HG03066 (cell line): Measurements from ENCODE around the gene RRP15.

Source experiments
- ATAC-seq: cut with Tn5 transposase; IDR thresholded peaks from one replicate; pipeline ENCODE4 v1.9.1; 2021; ENCODE audit warnings: low read depth; ENCODE audit not compliant: unreplicated experiment

The RRP15 gene

DNA sequence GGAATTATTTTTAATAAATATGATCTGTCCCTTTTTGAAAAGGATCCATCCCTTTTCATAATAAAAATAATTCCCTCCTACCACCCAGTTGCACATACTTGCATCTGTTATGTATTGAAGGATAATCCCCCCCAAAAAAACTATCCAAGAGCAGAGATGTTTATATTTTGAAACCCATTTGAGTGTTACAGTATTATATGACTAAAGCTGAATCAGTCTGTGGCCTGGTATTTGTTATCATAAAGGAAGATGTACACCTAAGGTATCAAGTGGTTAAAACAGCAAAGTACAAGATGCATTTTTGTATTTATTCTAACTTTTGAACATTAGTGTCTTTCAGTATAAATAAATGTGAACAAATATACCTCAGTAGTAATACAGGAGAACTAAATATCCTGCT, 47.3 kb downstream of the RRP15 start:
- no peak for ATAC-seq

DNA sequence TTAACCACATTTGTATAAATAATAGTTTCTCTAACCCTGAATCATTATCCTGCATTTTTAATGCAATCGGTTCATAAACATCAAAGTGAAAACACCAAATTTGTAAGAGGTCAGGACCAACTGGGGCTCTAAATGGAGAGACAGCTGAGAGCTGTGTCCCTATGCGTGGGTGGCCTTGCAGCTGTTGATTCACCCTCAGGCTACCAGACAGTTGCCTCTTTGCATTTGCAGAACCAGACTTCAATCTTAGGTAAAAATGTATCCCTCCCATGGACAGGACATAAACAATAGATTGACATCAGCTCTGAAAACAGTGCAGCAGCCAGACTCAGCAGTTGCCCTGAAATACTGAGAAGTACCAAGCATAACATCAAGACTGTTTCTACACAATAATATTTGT, 51.2 kb downstream of the RRP15 start:
- no peak for ATAC-seq

DNA sequence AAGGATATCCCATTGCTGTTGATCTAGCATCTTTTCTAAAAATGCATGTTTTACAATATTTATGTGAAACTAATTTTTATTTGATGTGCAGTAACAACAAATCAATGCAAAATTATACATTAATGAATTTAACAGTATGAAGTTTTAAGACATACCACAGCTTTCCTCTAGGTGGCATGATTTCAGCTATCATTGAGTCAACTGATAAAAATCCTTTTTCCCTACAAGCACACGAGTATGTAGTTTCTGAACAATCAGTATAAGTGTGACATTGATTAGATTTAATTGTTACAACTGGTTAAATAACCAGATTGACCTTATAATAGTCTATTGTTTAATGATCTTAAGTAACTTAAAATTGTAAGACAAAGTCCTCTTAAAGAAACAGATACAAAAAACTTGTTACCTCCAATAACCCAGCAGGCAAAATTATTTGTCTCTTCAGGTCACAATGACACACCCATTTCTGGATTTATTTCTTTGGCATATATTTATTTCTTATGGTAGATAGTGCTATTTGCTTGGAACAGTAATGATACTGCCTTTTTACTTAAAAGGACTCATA, 54.3 kb downstream of the RRP15 start:
- peak; percentile 76 for ATAC-seq

DNA sequence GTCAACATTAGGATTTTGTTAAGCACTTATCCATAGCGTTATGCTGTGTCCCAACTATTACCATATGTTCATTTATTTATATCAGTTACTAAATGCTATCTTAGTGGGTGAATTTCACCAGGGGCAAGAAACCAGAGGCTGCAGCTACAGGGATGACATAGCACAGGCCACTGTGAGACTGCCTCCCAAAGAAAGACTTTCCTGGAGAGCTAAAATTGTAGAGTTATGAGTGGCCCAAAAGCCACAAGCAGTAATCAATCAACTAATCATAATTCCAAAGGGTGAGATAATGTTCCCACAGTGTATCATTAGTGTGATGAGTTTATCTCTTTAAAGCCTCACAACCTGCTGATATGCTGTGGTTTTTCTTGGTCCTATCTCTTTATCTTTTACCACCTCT, 56.2 kb downstream of the RRP15 start:
- ATAC-seq = no peak

DNA sequence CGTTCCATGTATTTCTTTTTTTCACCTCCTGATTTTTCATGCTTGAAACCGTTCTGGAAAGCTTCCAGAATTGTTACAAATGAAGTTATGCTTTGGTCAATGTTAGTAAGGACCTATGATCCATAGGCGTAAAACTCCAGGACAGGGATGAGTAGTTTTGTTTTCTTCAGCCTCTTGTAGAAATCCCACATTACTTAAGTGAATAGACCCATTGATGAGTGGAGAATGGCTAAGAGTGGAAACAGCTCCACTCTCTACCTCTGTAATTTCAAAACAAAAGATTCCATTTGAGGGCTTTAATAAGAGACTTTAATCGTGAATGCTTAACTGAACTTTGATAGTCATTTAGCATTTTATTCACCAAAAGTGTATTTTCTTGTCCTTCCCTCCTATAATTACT, 57.0 kb downstream of the RRP15 start:
- no peak for ATAC-seq

DNA sequence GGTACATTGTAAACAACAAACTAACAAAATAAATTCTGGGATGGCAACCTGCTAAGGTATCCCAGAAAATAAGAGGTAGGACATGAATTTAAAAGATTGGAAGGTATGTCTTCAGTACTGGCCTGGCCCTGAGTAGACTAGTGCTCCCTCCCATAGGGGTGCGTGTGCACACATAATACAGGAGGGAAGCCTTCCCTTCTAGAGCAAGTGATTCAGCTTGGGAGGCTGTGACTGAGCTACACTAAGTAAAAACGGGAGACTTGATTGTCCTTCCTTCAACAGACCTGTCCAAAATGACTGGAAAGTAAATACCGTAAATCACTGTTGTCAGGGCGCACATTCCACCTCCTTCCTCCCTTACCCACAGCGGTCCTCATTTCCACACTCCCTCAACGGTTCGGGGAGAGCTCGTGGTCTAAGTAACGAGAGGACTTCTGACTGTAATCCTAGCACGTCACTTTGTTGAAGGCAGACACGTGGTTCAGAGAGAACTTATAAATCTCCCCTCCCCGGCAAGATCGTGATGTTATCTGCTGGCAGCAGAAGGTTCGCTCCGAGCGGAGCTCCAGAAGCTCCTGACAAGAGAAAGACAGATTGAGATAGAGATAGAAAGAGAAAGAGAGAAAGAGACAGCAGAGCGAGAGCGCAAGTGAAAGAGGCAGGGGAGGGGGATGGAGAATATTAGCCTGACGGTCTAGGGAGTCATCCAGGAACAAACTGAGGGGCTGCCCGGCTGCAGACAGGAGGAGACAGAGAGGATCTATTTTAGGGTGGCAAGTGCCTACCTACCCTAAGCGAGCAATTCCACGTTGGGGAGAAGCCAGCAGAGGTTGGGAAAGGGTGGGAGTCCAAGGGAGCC, 60.0 kb downstream of the RRP15 start, which contains the start of gene TGFB2:
Gene TGFB2 (plus strand): TSS at position 523 of the 859 bp plus-strand sequence. CDS start 1,366 bp downstream, outside the sequence.
- ATAC-seq = peak; percentile 52

DNA sequence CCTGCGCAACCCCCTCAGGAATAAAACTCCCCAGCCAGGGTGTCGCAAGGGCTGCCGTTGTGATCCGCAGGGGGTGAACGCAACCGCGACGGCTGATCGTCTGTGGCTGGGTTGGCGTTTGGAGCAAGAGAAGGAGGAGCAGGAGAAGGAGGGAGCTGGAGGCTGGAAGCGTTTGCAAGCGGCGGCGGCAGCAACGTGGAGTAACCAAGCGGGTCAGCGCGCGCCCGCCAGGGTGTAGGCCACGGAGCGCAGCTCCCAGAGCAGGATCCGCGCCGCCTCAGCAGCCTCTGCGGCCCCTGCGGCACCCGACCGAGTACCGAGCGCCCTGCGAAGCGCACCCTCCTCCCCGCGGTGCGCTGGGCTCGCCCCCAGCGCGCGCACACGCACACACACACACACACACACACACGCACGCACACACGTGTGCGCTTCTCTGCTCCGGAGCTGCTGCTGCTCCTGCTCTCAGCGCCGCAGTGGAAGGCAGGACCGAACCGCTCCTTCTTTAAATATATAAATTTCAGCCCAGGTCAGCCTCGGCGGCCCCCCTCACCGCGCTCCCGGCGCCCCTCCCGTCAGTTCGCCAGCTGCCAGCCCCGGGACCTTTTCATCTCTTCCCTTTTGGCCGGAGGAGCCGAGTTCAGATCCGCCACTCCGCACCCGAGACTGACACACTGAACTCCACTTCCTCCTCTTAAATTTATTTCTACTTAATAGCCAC, 60.7 kb downstream of the RRP15 start:
- peak; percentile 56 for ATAC-seq

DNA sequence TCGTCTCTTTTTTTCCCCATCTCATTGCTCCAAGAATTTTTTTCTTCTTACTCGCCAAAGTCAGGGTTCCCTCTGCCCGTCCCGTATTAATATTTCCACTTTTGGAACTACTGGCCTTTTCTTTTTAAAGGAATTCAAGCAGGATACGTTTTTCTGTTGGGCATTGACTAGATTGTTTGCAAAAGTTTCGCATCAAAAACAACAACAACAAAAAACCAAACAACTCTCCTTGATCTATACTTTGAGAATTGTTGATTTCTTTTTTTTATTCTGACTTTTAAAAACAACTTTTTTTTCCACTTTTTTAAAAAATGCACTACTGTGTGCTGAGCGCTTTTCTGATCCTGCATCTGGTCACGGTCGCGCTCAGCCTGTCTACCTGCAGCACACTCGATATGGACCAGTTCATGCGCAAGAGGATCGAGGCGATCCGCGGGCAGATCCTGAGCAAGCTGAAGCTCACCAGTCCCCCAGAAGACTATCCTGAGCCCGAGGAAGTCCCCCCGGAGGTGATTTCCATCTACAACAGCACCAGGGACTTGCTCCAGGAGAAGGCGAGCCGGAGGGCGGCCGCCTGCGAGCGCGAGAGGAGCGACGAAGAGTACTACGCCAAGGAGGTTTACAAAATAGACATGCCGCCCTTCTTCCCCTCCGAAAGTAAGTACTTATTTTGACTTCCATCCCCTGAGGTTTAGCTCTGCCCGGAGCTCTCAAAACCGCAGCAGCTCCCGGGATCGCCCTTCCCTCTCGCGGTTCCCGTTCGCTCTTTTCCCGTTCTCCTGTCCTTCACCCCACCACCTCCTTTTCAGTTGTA, 61.5 kb downstream of the RRP15 start:
- ATAC-seq = no peak

DNA sequence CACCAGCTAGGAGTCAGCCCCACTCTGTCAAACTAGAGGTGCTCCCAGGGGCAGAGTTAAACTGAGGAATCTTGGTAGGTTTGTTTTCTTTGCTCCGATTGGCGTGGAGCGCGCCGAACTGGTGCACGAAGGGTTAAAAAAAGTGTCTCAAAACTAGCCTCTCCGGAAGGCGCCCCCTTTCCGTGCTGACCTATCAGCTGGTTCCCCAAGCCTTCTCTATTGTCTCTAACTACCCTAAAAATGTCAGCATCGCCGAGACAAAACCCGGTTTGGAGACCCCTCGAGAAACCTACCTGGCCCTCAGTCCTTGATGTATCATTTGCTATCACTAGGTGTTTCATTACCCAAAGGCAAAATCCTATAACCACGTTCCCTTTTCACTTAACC, 62.2 kb downstream of the RRP15 start:
- no peak for ATAC-seq

DNA sequence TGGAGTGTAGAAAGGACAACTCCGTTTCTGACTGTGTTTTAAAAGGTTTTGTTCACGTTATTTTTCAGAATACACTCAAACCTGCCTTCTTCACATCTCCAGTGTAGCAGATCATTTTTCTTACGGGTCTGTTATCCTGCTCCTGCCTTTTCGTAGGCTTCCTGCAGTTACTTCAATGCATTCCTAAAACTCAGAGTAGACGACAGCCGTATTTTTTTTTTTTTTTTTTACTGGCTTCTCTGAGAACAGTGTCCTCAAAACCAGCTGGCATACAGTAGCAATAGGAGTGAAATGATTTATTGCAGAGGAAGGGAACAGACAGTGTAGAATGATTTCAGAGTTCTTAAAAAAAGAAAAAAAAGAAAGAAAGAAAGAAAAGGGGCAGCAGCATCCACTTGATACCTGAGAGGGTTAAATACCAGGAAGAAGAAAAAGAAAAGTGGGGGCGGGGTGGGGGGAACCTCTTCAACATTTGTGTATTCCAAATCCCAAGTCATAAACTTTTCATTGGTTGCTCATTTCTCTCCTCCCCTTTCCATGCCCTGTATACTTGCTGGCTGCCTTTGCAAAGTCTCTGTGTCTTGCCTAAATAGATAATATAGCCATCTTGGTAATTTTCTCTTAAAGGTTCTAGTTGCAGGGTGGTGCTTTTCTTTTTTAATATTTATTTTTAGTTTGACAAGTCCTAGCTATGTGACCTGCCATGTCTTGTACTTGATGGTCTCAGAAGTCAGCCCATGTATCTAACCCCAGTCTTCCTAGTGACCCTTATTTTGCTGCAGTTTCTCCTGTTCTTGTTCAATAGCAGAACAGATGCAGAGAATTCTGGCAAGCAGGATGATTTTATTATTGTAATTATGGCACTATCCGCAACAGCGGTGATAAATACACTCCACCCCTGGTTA, 62.9 kb downstream of the RRP15 start:
- ATAC-seq = no peak

DNA sequence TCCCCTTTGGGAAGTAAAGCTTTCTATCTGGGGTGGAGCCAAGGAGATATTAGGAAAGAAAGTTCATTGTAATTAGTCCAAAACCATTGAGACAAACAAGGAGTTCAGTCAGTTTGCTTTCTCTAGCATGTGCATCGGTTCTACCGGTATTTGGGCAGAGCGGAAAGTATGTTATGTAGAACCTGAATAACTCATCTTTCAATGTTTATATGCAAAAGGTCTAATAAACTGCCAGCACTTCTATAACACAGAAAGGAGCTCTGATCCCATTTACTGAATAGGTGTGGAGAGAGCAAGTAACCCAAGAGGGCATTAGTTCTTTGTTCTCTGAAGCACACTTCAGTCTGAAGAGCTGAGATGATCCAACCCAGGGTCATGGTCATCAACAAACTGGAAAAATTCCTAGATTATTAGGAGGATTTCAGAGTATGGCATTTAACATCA, 63.6 kb downstream of the RRP15 start:
- ATAC-seq = no peak

DNA sequence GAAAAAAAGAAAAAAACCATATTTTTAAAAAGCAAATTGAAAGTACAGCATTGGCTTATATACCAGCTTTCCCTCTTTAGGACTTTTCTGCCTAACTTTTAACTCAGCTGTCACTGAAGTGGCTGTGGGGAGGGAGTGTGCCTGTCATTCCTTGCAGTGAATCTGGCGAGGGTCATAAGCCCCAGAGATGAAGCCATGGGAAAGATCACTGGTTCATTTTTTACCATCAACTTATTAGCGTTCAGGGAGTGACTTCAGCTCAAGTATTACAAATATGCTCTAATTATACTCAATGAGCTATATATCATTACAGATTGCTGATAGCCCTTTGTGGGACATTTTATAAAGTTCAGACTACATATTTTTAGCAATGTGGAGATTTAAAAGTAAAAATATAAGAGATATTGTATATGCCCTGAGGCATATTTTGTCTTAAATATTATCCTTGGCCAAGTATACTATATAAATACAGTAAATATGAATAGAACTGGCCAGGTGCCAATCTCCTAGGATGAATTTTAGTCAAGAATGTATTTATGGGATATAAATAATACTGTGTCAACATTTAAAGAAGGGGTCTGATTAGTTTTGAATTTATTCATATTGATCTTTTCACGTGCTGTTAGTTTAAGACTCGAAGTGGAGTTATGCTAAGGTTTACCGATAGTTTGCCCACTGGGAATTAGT, 64.4 kb downstream of the RRP15 start:
- no peak for ATAC-seq

DNA sequence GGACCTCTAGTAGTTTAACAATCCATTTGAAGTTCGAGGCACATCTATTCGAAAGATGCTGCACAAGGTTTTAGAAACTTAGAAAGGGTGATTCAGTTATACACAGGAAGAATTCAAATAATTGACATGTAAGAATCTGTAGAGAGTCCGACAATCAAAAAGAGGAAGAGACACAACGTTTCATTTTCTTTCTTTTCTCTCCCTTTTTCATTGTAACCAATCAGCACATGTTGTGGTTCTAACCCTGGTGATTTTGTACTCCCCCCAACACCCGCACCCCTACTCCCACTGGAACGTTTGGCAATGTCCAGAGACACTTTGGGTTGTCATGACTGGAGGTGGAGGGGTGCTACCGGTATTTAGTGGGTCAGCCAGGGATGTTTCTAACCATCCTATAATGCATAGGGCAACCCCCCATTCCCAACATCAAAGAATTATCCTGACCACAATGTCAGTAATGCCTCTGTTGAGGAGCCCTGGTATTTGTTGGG, 65.0 kb downstream of the RRP15 start:
- no peak for ATAC-seq

DNA sequence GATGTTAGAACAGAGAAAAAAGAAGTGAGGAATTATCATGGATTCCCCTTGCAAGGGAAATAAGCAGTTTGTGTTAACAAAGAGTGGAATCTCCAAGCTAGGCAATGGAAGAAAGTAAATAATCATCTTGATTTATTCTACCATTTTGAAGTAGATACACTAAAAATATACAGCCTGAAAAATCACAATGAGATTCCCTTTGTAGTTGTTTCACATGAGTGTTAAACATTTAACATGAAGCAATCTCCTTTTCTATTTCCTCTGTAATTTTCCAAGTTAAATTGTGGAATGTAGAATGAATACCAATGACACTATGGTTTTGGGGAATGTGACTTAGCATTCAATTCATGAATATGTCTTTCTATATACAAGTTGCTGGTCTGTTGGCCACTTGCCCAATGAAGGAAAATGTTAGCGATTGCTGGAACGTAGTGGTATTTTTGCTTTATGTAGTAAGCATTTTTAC, 65.7 kb downstream of the RRP15 start:
- no peak for ATAC-seq

DNA sequence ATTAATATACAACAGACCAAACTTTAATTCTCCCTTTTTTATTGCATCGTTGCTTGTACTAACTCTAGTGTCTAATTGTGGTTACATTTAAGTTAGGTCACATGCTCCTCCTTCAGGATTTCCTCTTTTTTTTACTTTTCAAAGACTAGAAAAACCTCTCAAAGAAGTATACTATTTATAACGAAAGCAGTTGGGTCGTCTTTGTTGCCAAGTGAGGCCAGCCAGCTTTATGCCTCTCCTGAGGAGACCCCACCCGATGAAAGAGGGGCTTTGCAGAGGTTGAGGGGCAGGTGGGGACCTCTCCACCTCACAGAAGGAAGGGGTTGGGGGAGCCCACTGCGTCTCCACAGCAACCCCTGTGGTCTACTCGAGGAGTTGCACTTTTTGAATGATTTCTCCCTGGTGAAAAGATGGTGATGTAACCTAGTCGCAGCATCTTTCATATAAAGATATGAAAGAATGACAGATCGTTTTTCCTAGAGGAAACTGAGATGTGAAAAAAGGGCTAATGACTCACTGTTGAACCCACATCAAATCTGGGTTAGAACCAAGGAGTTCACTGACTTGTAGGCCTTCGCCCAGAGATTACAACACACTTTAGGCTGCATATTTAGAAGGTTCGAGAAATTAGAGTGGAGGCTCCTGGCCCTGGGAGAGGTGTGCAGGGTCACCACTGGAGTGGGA, 66.4 kb downstream of the RRP15 start:
- ATAC-seq = peak; percentile 59

DNA sequence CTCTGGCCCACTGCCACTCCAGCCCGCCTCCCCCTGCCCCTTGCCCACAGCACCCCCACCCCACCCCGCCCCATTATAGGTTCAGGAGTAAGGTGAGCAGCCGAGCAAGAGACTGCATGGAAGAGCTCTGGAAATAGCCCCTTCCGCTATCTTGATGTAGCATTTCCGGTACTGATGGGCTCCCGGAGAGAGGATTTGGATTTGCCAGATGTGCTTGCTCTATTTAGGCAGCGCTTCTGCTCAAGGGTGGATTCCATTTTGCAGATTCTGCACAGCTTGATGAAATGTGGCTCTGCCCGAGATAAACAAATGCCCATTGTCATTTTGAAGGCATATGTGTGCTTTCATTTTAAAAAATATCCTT, 67.0 kb downstream of the RRP15 start:
- ATAC-seq = no peak

DNA sequence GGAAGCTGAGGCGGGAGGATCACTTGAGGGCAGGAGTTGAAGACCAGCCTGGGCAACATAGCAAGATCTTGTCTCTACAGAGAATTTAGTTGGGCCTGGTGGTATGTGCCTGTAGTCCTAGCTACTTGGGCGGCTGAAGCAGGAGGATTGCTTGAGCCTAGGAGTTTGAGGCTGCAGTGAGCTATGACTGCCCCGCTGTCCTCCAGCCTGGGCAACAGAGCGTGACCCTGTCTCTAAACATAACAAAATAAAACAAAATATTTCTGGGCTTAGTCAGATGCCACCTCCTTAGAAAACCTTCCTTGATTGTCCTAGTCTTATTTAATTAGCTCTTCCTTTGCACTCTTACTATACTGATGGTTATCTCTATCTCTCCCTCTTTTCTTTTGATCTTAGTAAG, 68.6 kb downstream of the RRP15 start:
- ATAC-seq = no peak

DNA sequence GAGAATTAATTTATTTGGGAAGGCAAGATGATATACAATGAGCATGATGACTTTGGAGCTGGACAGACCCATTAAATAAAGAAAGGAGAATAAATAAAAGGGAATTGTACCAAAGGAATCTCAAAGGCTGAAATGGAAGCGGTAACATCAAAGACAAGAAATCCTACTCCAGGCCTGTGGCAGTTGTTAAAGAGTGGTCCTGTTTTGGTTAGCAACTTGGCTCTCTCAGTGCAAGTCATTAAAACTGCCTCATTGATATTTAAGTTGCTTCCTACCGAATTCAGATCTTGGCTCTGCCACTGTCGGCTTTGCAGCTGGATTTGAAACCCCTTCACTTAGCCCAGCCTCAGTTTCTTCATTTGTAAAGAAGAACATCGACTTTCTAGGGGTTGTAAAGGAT, 70.2 kb downstream of the RRP15 start:
- ATAC-seq = no peak
